GM19035 (cell line): ENCODE results near the gene SNAI3.

ENCODE experiments used
- ATAC-seq: cut with Tn5 transposase; IDR thresholded peaks from one replicate; pipeline ENCODE4 v1.9.1; 2021; ENCODE audit not compliant: unreplicated experiment

The SNAI3 gene

DNA sequence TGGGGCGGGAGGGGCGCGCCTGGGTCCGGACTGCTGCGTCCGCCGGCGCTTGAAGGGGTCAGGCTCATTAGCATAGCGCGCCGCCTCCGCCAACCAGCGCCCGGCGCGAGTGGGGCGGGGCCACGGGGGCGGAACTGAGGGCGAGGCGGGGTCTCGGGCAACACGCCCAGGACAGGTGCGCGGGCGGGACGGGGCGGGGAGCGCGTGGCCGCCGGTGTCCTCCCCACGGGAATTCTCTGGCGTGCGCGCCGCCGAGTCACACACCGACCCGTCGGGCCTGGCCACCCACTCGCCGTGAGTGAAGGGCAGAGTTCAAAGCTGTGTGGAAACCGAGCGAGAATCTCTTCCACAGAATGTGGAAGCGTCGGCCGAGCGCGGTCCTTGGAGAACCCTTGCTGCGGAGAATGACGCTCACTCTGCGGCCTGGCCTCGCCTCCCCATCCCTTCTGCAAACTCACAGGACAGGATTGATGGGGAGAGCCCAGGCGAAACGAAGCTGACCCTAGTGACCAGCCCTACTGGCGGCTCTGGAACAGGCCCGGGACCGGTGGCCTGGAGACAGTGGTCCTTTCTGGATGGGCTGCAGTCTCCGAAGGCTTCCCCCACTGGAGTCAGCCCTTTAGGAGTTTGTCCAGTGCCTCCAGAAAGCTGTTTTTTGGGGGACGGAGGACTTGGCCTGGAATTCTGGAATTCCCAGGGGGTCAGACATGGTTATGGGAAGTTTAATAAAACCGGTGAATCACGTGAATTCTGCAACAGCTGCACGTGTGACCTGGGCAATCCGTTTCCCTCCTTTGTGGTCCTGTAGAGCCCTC is at the start of gene SNAI3:
Gene SNAI3 (minus strand): TSS at position 69 of the 815 bp plus-strand sequence. CDS start 101 bp downstream, outside the sequence.
- ATAC-seq, result peak; percentile 57

DNA sequence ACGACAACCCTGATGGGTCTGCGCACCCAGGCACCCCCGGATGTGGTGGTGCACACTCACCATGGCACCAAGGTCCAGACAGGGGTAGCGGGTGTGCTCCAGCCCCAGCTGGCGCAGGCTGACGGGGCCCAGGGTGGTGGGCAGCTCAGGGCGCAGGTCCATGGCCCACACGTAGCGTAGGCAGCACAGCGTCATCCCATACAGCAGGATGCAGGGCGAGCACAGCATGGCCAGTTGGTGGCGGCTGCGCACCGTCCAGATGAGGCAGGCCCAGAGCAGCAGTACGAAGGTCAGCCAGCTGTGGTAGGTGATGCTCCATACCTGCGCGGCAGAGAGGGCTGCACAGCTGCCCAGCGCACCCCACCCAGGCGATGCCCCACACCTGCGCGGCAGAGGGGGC is 49.8 kb upstream of the SNAI3 start:
- ATAC-seq, result no peak

GRCh38 chr16:88735616-88736015 is 49.3 kb upstream of the SNAI3 start:
- no peak for ATAC-seq

- no peak for ATAC-seq
These were observed 48.8 kb upstream of the SNAI3 start for GRCh38 chr16:88735121-88735520.

GRCh38 chr16:88734361-88734728 is 48.0 kb upstream of the SNAI3 start:
- ATAC-seq, result no peak

DNA sequence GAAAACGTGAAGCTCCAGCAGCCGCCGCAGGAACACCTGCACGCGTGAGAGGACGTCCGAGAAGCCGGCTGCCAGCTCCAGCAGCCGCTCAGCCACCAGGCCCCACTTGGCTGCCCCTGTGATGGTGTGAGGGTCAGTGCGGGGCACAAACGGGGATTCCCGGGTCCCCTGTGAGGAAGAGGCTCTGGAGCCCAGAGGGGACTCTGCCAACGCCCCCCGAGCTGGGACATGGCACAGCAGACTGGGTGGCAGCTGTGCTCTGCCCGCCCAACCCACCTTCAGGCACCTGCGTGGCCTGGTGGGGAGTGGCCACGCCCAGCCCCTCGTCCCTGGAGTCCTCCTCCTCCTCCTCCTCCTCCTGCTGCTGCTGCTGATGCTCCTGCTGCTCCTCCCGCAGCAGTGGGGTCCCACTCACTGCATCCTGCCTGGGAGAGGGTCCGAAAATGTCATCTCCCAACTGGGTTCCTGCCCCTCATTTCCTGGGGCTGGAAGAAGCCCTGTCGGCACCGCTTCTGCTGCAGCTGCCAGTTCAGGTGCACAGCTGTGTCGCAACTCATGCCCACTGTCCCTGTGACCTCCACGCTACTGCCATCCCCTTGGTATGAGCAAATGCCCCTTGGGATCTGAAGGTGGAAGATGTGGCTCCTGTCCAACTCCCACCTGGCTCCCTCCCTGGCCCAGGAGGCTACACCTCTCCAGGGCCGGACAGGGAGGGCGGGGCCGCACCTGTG is 47.5 kb upstream of the SNAI3 start:
- ATAC-seq, result no peak

DNA sequence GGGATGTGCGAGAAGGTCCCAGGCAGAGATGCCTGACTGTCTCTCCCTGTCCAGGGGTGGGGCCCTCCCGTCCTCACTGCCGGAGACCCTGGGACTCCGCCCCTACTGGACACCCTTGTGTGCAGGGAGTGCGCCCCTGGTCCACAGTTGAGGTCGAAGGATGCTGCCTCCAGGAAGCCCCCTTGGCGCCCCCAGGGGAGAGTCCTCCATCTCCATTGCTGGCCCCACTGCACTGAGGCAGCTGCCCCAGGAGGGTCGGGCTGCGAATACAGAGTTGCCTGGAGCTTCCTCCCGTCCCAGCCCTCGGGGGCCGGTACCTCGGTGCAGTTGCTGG is 46.6 kb upstream of the SNAI3 start:
- no peak for ATAC-seq

- no peak for ATAC-seq
These were observed 46.1 kb upstream of the SNAI3 start for GRCh38 chr16:88732172-88732960.

DNA sequence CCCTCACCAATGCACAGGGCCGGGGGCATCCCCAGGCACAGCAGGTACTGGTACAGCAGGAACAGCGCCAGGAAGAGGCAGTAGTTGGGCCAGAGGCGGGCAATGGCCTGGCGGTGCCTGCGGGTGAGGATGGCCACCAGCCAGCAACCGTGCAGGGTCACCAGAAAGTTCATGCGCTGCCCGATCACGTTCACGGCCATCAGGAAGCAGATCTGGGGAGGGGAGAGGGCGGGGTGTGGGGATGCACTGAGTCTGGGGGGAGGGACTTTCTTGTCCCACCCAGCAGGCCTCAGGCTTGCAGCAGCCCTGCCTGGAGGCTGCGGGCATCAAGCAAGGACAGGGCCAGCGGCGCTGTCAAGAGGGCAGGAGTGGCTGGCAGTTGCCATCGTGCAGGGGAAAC is 45.4 kb upstream of the SNAI3 start:
- no peak for ATAC-seq

DNA sequence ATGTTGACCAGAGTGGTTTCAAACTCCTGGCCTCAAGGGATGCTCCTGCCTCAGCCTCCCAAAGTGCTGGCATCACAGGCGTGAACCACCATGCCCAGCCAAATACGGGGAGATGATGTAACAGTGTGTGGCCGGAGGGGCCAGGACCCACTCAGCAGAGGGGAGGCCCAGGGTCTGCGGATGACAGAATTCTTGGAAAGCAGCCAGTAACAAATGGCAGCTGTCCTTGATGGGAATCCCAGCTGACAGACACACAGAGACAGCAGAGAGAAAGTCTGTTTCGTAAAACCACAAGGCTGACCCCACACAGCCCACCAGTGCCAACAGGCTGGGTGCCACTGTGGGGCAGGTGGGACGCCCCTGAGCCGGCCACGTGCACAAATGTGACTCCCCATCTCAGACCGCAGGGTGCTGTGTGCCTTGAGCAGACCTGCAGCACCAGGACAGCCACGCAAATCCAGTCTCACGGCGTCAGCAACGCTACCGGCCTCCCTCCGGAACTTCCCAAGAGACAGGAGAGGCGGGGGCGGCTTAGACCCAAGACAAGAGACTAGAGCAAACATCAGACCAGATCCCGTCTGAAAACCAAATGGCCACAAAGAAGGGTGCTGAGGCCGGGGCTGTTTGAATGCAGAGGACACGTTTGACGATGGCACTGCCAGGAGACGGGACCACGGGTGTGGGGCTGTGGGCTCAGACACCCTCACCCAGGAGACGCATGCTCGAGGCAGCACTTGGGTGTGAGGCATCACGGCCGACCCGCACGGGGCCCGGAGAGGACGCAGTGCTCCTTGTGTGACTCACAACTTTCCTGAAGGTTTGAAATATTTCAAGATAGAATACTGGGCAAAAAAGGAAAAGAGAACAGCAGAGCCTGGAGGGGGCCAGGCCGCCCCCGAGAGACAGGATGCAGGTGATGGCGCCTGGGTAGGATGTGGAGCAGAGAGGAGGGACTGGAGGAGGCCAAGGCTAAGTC is 44.6 kb upstream of the SNAI3 start:
- no peak for ATAC-seq

- ATAC-seq, result no peak
These were observed 41.6 kb upstream of the SNAI3 start for GRCh38 chr16:88727871-88728270.

DNA sequence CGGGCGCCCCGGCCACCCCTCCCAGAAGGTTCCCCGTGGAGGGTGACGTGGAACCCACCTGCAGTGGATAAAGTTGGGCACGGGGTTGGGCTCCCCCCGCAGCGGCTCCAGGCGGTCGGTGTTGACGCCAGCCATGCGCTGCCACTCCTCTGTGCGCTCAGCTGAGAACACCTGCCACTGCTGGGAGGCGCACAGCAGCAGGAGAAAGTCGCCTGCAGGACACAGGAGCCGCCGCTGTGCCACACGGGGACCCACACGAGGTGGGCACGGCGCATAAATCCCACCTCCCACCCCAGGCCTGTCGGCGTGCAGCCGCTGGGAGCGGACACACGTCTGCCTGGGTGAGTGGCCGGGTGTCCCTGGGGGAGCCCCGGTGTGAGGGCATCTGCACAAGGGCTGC is 40.7 kb upstream of the SNAI3 start:
- ATAC-seq, result no peak

DNA sequence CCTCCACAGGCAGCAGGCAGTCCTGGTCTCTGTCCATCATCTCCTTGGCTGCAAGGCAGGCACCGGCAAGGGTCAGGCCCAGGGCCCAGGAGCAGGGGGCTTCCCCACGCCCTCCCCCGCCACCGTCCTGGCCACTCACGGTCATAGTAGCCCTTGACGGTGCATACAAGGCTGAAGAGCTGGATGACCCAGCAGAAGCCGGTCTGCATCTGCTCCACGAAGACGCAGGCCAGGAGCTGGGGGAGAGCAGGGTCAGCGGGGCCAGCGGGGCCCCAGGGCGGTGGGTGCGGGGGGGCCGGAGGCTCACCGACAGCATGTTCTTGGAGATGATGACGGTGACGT is 40.1 kb upstream of the SNAI3 start:
- ATAC-seq, result no peak

DNA sequence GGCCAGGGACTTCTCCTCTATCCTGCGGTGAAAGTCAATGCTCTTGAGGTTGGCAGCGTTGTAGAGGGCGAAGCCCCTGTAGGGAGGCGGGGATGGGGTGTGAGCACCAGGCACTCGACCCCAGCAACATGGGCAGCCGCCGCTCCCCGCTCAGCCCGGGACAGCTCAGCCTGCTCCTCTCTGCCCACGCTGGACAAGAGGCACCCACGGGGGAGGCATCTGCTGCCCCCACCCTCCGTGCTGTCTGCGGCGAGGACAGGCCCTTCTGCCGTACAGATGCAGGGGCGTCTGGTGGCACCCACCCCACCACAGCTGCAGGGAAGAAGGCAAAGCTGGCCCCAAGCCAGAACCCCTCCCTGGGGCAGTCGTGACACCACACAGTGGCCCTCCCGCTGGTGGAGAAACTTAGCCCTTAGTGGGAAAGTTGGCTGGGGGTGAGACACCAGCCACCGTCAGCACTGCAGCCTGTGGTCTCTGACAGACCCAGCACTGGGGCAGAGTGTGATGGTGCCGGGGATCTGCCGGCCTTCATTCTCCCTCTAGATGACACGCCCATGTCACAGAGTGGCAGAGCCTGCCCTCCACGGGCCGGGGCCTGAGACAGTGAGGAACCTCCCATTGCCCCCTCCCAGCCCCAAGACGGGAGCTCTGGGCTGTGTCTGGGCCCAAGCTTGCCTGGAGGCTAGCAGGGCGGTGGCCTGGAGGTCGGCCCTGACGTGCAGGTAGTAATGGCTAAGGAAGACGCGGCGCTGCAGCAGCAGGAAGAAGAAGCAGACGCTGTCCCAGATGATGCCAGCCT is 39.5 kb upstream of the SNAI3 start:
- ATAC-seq, result no peak

DNA sequence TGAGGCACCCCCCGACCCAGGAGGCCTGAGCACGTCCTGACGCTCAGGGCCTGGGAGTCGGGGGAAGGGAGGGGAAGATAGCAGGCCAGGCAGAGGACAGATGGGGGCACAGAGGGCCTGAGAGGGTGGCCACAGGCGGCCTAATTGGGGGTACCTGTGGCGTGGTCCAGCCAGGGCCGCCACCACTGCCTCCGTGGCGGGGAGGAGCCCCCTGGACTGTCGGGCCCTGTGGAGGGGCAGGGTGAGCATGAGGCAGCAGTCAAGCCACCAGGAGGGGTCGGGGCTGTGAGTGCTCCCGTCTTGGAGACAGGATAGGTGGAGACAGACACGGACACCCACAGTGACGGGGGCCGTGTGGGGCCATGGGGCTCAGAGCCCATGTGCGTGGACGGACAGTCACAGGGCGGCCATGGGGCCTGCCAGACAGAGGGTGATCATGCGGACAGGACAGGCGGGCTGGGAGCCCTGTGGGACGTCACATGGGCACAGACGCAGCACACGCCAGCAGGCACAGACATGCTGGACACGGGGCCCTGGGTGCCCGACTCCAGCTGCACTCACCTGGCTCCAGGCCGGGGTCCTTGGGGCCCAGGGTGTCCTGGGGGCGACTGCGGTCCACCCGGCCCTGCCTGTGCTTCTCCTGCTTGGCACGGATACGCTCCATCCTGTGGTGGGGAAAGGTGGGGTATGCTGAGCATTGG is 38.7 kb upstream of the SNAI3 start:
- no peak for ATAC-seq

DNA sequence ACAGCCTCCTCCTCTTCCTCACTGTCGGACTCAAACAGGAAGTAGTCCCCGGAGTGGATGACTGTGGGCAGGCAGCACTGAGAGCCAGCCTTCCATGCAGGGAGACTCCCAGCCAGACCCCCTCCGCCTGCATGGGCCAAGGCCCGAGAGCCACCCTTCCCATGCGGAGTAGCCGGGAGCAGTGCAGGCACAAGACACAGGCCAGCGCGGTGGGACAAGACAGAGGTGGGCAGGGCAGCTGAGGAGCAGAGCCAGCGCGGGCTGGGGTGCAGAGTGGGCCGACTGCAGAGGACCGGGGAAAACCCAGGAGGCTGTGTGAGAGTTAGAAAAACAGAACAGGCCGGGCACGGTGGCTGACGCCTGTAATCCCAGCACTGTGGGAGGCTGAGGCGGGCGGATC is 37.6 kb upstream of the SNAI3 start:
- no peak for ATAC-seq

GRCh38 chr16:88723507-88723887 is 37.2 kb upstream of the SNAI3 start:
- no peak for ATAC-seq

- ATAC-seq, result no peak
These were observed 36.6 kb upstream of the SNAI3 start for GRCh38 chr16:88722784-88723506.
